Adrenal gland (tissue), 12 donors: ENCODE results near the gene ATF7. TPM values are rescaled to one million over a fixed set of nuclear protein-coding genes. Genes with fewer than 3 reads are reported as not detected.
A peak's percentile ranks its signal among the peaks of the same experiment; 100 is the strongest.

Experiments
- DNase-seq, 7 donors: peaks; one replicate each; pipeline ENCODE4 v3.0.0-alpha.2; 2019 to 2020
- H3K27ac ChIP-seq, 5 donors: fragments of 200-600 bp; sonication (generic) in 4 of 5; 1 replicate in 3 of 5; 2 replicates in 2 of 5; pipeline versions ENCODE4 v1.5.1 to v1.8.0; 2016 to 2020; ENCODE audit warnings: mild to moderate bottlenecking in 1 of 5
- H3K27me3 ChIP-seq: fragments of 200-600 bp; 2 replicates; pipeline ENCODE4 v1.8.0; 2021
- H3K36me3 ChIP-seq, 2 donors: fragments of 200-600 bp; replicated peaks in 1 of 2; 1 replicate in 1 of 2; 2 replicates in 1 of 2; pipeline versions ENCODE4 v1.5.1 to v1.8.0; 2018 to 2022
- H3K4me1 ChIP-seq, 2 donors: fragments of 200-600 bp; replicated peaks in 1 of 2; 1 replicate in 1 of 2; 2 replicates in 1 of 2; pipeline versions ENCODE4 v1.5.1 to v1.8.0; 2018 to 2021
- H3K4me3 ChIP-seq, 4 donors: fragments of 200-600 bp; sonication (generic) in 3 of 4; one replicate each; pipeline ENCODE4 v1.5.1; 2016 to 2018
- H3K9me3 ChIP-seq, 3 donors: fragments of 200-600 bp; sonication (generic) in 1 of 3; replicated peaks in 1 of 3; 1 replicate in 2 of 3; 2 replicates in 1 of 3; pipeline versions ENCODE4 v1.5.1 to v1.8.0; 2016 to 2021
- CTCF ChIP-seq, 6 experiments: fragments of 450-650 bp in 4 of 6; fragments of 200-600 bp in 2 of 6; sonication (generic) in 1 of 6; IDR thresholded peaks; 1 replicate in 5 of 6; 2 replicates in 1 of 6; pipeline versions ENCODE4 v1.5.1 to v1.8.0; 2016 to 2021; ENCODE audit warnings: antibody characterized with exemption in 6 of 6, mild to moderate bottlenecking in 2 of 6, moderate library complexity in 1 of 6
- POLR2A ChIP-seq, 2 donors: fragments of 450-650 bp; IDR thresholded peaks; one replicate each; pipeline ENCODE4 v1.6.1; 2017; ENCODE audit warnings: antibody characterized with exemption in 2 of 2, mild to moderate bottlenecking in 2 of 2, moderate library complexity in 1 of 2
- WGBS, 4 donors: extraction: QIAGEN DNeasy Blood & Tissue Kit in 2 of 4; methylation state at CpG; one replicate each; pipeline versions ENCODE4 v1.1.5 to v1.1.7; 2013 to 2017; 5-methylcytosine and 5-hydroxymethylcytosine counted together
- intact Hi-C, 2 donors: fragments of 100-400 bp; cut with DNase I; formaldehyde crosslinking; loops; one replicate each; pipeline versions ENCODE4 v1.14.1 to v1.15.0; 2022 to 2023
- polyA plus RNA-seq, 3 donors: library from polyadenylated mRNA; stranded (reverse); fragments of 200-250 nt in 2 of 3; fragments of 350-450 nt in 1 of 3; fragmentation: Illumina TruSeq in 1 of 3; extraction: RNeasy Lipid Tissue Mini Kit (QIAGEN cat#74804) in 1 of 3; gene quantifications; one replicate each; pipeline ENCODE4 v1.2.3, GENCODE V29; 2013 to 2014
- total RNA-seq, 9 donors: library from RNA; depleted of rRNA in 4 of 9; stranded (reverse); fragments of >200 nt in 4 of 9; fragments of 120-200 nt in 1 of 9; fragmentation: NEBNext Ultra II Directional in 1 of 9; extraction: Animal tissue kit (Norgen Biotek cat#: 25700) in 1 of 9; gene quantifications; one replicate each; pipeline versions ENCODE4 v1.1.0 to v1.2.4, GENCODE V29; 2013 to 2023
- donor health status: healthy with polysubstance abuse.
- donor health status: Bipolar disorder and iron deficiency.
- donor health status: DM: yes; HTN: yes; CAD: no.
- donor health status: DM: no; HTN: no; CAD: no.
- donor health status: DM: no; HTN: no; CAD: no.
- donor health status: DM: yes; HTN: yes; CAD: no.

Gene ATF7
- total and polyA plus RNA-seq, 12 donors, result 12.1 to 41.7 (median 27.5) TPM

- Histone ChIP-seq H3K27me3 (no peaks in the 10 kb centered on the region), H3K36me3 (peaks cover 0 to 15% of the 10 kb centered on the region in 2 donors), H3K4me1 (peaks cover 0 to 5% of the 10 kb centered on the region in 2 donors), H3K9me3 (no peaks in the 10 kb centered on the region), H3K4me3 (no peak overlapping the region), H3K27ac (peak overlapping the region in 2 of 5 donors; percentile 62 to 68)
- TF ChIP-seq POLR2A (IDR thresholded peaks at IDR 0.05) (no peak), CTCF (IDR thresholded peaks at IDR 0.05) (no peak)
- no peak for DNase-seq
- WGBS, 4 donors, result 81 to 84% (median 83%) methylated on average over 5 of the region's 5 CpGs
- intact Hi-C loops, result no loop called here
Observed at GRCh38 chr12:53660041-53660440, 33.9 kb upstream of the ATF7 start.

- H3K36me3 ChIP-seq, result peaks cover 0 to 10% of the 10 kb centered on the region in 2 donors
- H3K27ac ChIP-seq, result peak overlapping the region in 2 of 5 donors; percentile 62 to 68
- H3K9me3 ChIP-seq, result no peaks in the 10 kb centered on the region
- DNase-seq, result no peak
- intact Hi-C loops, result no loop called here
- H3K27me3 ChIP-seq, result no peaks in the 10 kb centered on the region
- 68 to 90% (median 78%) methylated on average over 2 of the region's 2 CpGs for WGBS, 4 donors
- peaks cover 0 to 5% of the 10 kb centered on the region in 2 donors for H3K4me1 ChIP-seq
- H3K4me3 ChIP-seq, result no peak overlapping the region
- TF ChIP-seq CTCF (IDR thresholded peaks at IDR 0.05) (no peak), POLR2A (IDR thresholded peaks at IDR 0.05) (no peak)
Observed at GRCh38 chr12:53659571-53659981, 33.4 kb upstream of the ATF7 start.

GRCh38 chr12:53659011-53659551 is 32.9 kb upstream of the ATF7 start:
- WGBS, 4 donors, result 51 to 74% (median 56%) methylated on average over 3 of the region's 3 CpGs
- Histone ChIP-seq H3K36me3 (peaks cover 0 to 7% of the 10 kb centered on the region in 2 donors), H3K4me1 (peaks cover 0 to 5% of the 10 kb centered on the region in 2 donors), H3K9me3 (no peaks in the 10 kb centered on the region), H3K27me3 (no peaks in the 10 kb centered on the region), H3K4me3 (no peak overlapping the region), H3K27ac (peak overlapping the region in 2 of 5 donors; percentile 62 to 68)
- peak in 2 of 7 donors; percentile 28 to 30 for DNase-seq
- TF ChIP-seq CTCF (IDR thresholded peaks at IDR 0.05) (no peak), POLR2A (IDR thresholded peaks at IDR 0.05) (no peak)
- intact Hi-C loops, result no loop called here

- intact Hi-C loops, result no loop called here
- TF ChIP-seq CTCF (IDR thresholded peaks at IDR 0.05), result no peak
- TF ChIP-seq POLR2A (IDR thresholded peaks at IDR 0.05), result no peak
- DNase-seq, result no peak
- H3K27me3 ChIP-seq, result no peaks in the 10 kb centered on the region
- H3K27ac ChIP-seq, result no peak overlapping the region
- 90 to 100% (median 94%) methylated on average over 4 of the region's 4 CpGs for WGBS, 4 donors
- H3K4me1 ChIP-seq, result peaks cover 0 to 5% of the 10 kb centered on the region in 2 donors
- no peak overlapping the region for H3K4me3 ChIP-seq
- H3K9me3 ChIP-seq, result no peaks in the 10 kb centered on the region
- H3K36me3 ChIP-seq, result no peaks in the 10 kb centered on the region
Observed at GRCh38 chr12:53657041-53657440, 30.9 kb upstream of the ATF7 start.
